Measurements from ENCODE around the gene EXOC7.

DNA sequence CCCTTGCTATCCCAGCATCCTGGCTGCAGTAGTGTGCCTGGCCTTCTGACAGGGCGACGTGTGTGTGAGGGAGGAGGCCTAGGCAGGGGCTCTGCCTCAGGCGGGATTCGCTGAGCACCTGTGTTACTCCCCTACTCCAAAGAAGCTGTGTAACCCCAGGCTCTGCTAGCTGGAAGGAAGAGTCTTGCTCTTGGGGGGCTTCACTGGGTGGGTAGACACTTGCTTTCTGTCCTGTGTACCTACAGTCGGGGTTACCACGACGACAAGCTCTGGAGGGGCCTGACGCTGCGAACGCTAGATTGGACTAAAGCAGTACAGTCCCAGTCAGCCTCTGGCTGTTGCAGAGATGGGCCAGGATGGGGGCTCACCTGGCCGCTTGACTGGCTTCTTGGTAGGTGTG lies 9.5 kb downstream of the EXOC7 start:
- TF ChIP-seq, protein P1, sequence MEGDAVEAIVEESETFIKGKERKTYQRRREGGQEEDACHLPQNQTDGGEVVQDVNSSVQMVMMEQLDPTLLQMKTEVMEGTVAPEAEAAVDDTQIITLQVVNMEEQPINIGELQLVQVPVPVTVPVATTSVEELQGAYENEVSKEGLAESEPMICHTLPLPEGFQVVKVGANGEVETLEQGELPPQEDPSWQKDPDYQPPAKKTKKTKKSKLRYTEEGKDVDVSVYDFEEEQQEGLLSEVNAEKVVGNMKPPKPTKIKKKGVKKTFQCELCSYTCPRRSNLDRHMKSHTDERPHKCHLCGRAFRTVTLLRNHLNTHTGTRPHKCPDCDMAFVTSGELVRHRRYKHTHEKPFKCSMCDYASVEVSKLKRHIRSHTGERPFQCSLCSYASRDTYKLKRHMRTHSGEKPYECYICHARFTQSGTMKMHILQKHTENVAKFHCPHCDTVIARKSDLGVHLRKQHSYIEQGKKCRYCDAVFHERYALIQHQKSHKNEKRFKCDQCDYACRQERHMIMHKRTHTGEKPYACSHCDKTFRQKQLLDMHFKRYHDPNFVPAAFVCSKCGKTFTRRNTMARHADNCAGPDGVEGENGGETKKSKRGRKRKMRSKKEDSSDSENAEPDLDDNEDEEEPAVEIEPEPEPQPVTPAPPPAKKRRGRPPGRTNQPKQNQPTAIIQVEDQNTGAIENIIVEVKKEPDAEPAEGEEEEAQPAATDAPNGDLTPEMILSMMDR (IDR thresholded peaks at IDR 0.05), result no peak
- TF ChIP-seq ZFX (IDR thresholded peaks at IDR 0.05; ENCODE audit: borderline replicate concordance), result no peak

Data from 22Rv1 (cell line).